ENCODE data around the gene SIX1.

SIX1 gene

DNA sequence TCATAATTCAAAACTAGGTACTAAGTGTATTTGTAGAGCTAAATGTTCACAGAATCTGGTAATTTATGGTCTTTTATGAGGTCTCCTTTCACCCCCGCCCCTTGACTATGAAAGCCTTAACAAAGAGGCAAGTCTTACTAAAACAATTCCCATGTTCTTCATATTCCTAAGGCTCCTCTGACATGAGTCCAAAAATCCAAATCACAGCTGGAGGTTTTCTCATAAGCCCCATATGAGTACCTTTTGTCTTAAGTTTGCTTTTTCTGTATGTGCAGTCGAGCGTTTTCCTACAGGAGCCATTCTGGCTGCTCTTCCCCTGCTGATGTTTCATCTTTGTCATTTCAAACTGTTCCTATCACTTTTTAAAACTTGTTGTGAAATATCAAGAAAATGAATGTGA lies 55.2 kb downstream of the SIX1 start:
- H3K27me3 Mint-ChIP-seq = peaks cover 18% of the 10 kb centered on the region
- H3K4me3 Mint-ChIP-seq = no peak overlapping the region
- DNase-seq (no peak), ATAC-seq (no peak)
- H3K27ac Mint-ChIP-seq = no peak overlapping the region
- no peaks in the 10 kb centered on the region for H3K9me3 Mint-ChIP-seq
- no peaks in the 10 kb centered on the region for H3K4me1 Mint-ChIP-seq
